Measurements from ENCODE around the gene TTYH2. TPM values are rescaled to one million over a fixed set of nuclear protein-coding genes. Genes with fewer than 3 reads are reported as not detected.

TTYH2 gene
- polyA plus RNA-seq, 1 donor from 2014 or later = 0.58 TPM

- Mint-ChIP-seq H3K4me3 (no peak overlapping the region), H3K27ac (no peak overlapping the region), H3K4me1 (peaks cover 0 to 7% (median 4%) of the 10 kb centered on the region in 3 donors), H3K9me3 (peaks cover 0 to 1% (median 0%) of the 10 kb centered on the region in 3 donors), H3K36me3 (no peaks in the 10 kb centered on the region), H3K27me3 (peaks cover 6% of the 10 kb centered on the region)
These were observed 69.4 kb downstream of the TTYH2 start for GRCh38 chr17:74282587-74283370.

GRCh38 chr17:74283371-74283673 lies 70.0 kb downstream of the TTYH2 start:
- Mint-ChIP-seq H3K9me3 (peaks cover 0 to 1% (median 0%) of the 10 kb centered on the region in 3 donors), H3K27ac (no peak overlapping the region), H3K36me3 (no peaks in the 10 kb centered on the region), H3K4me3 (no peak overlapping the region), H3K27me3 (peaks cover 6% of the 10 kb centered on the region), H3K4me1 (peaks cover 0 to 7% (median 4%) of the 10 kb centered on the region in 3 donors)

GRCh38 chr17:74287031-74287602 lies 73.7 kb downstream of the TTYH2 start:
- no peak overlapping the region for H3K27ac Mint-ChIP-seq
- H3K9me3 Mint-ChIP-seq = peaks cover 0 to 1% (median 0%) of the 10 kb centered on the region in 3 donors
- H3K27me3 Mint-ChIP-seq = peaks cover 10% of the 10 kb centered on the region
- H3K4me1 Mint-ChIP-seq = peaks cover 0 to 4% (median 2%) of the 10 kb centered on the region in 3 donors
- no peaks in the 10 kb centered on the region for H3K36me3 Mint-ChIP-seq
- H3K4me3 Mint-ChIP-seq = no peak overlapping the region

GRCh38 chr17:74288785-74289184 lies 75.4 kb downstream of the TTYH2 start:
- no peak overlapping the region for H3K4me3 Mint-ChIP-seq
- no peaks in the 10 kb centered on the region for H3K9me3 Mint-ChIP-seq
- peaks cover 2% of the 10 kb centered on the region for H3K36me3 Mint-ChIP-seq
- peaks cover 10% of the 10 kb centered on the region for H3K27me3 Mint-ChIP-seq
- H3K4me1 Mint-ChIP-seq = peaks cover 0 to 2% (median 0%) of the 10 kb centered on the region in 3 donors
- peak overlapping the region in 1 of 3 donors; percentile 14 for H3K27ac Mint-ChIP-seq

GRCh38 chr17:74289688-74290087 lies 76.3 kb downstream of the TTYH2 start:
- Mint-ChIP-seq H3K4me3 (no peak overlapping the region), H3K27me3 (peaks cover 6% of the 10 kb centered on the region), H3K36me3 (peaks cover 2% of the 10 kb centered on the region), H3K4me1 (peaks cover 0 to 2% (median 0%) of the 10 kb centered on the region in 3 donors), H3K9me3 (peaks cover 0 to under 1% (median 0%) of the 10 kb centered on the region in 3 donors), H3K27ac (no peak overlapping the region)

- Mint-ChIP-seq H3K27ac (no peak overlapping the region), H3K4me1 (no peaks in the 10 kb centered on the region), H3K36me3 (peaks cover 2% of the 10 kb centered on the region), H3K27me3 (peaks cover 4% of the 10 kb centered on the region), H3K4me3 (no peak overlapping the region), H3K9me3 (peaks cover 0 to 2% (median 0%) of the 10 kb centered on the region in 3 donors)
These were observed 77.0 kb downstream of the TTYH2 start for GRCh38 chr17:74290340-74290739.

DNA sequence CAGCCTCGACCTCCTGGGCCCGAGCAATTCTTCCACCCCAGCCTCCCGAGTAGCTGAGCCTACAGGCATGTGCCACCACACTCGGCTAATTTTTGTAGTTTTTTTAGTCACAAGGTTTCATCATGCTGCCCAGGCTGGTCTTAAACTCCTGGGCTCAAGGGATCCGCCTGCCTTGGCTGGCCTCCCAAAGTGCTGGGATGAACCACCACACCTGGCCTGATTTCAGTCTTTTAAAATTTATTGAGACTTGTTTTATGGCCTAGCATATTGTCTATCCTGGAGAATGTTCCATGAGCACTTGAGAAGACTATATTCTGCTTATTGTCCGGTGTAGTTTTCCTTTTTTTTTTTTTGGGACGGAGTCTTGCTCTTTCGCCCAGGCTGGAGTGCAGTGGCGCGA lies 79.1 kb downstream of the TTYH2 start:
- Mint-ChIP-seq H3K27me3 (peaks cover 8% of the 10 kb centered on the region), H3K4me3 (no peak overlapping the region), H3K36me3 (peaks cover 2% of the 10 kb centered on the region), H3K4me1 (no peaks in the 10 kb centered on the region), H3K27ac (no peak overlapping the region), H3K9me3 (peaks cover 0 to 2% (median 0%) of the 10 kb centered on the region in 3 donors)

GRCh38 chr17:74295625-74296547 lies 82.5 kb downstream of the TTYH2 start:
- no peak overlapping the region for H3K4me3 Mint-ChIP-seq
- H3K4me1 Mint-ChIP-seq = no peaks in the 10 kb centered on the region
- H3K27me3 Mint-ChIP-seq = peaks cover 8% of the 10 kb centered on the region
- peaks cover 0 to 2% (median 1%) of the 10 kb centered on the region in 3 donors for H3K9me3 Mint-ChIP-seq
- H3K36me3 Mint-ChIP-seq = peaks cover 2% of the 10 kb centered on the region
- H3K27ac Mint-ChIP-seq = no peak overlapping the region

- no peak overlapping the region for H3K4me3 Mint-ChIP-seq
- no peak overlapping the region for H3K27ac Mint-ChIP-seq
- no peaks in the 10 kb centered on the region for H3K4me1 Mint-ChIP-seq
- peaks cover 2% of the 10 kb centered on the region for H3K36me3 Mint-ChIP-seq
- H3K27me3 Mint-ChIP-seq = peaks cover 11% of the 10 kb centered on the region
- H3K9me3 Mint-ChIP-seq = peaks cover 0 to 2% (median 1%) of the 10 kb centered on the region in 3 donors
These were observed 83.2 kb downstream of the TTYH2 start for GRCh38 chr17:74296548-74296936.

- H3K9me3 Mint-ChIP-seq = peaks cover 0 to 2% (median 1%) of the 10 kb centered on the region in 3 donors
- H3K27ac Mint-ChIP-seq = peak overlapping the region in 1 of 3 donors; percentile 57
- H3K4me3 Mint-ChIP-seq = no peak overlapping the region
These were observed 84.6 kb downstream of the TTYH2 start for GRCh38 chr17:74297941-74298340.

GRCh38 chr17:74298778-74299177 lies 85.4 kb downstream of the TTYH2 start:
- Mint-ChIP-seq H3K27ac (no peak overlapping the region), H3K36me3 (no peaks in the 10 kb centered on the region), H3K9me3 (peaks cover 0 to 2% (median 1%) of the 10 kb centered on the region in 3 donors), H3K27me3 (peaks cover 11% of the 10 kb centered on the region), H3K4me3 (no peak overlapping the region), H3K4me1 (no peaks in the 10 kb centered on the region)

More at GRCh38 chr17:74297941-74298340, 84.6 kb downstream of the TTYH2 start:
- Mint-ChIP-seq H3K27me3 (peaks cover 11% of the 10 kb centered on the region), H3K4me1 (no peaks in the 10 kb centered on the region), H3K36me3 (peaks cover 2% of the 10 kb centered on the region)

DNA sequence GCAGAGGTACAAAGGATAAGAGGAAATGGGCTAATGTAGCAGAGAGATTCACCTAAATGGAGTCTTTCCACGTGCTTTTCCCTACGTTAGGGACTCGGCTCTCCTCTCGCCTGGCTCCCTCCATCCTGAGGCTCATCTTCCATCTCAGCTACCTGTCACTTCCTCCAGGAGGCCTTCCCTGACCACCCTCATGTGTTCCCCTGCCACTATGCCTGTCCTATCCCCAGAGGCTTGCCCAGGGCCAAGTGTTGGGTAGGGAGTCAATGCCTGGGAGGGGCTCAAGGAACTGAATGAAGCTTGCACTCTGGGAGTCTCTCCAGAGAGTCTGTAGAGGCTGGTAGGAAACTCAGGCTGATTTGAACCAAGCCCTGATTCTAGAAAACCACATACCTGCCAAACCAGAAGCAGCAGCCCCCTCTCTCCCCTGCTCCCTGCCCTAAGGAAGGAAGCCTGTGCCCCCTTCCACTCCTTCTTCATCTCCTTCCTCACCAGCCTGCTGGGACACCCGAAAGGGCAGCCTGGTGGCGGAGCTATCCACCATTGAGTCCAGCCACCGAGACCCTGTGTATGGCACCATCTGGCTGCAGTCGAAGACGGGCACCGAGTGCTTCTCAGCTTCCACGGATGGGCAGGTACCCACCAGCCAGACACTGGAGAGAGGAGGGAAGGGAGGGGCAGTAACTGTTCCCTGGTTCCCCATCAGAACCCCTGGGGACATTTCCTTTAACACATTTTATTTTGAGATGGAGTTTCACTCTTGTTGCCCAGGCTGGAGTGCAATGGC lies 86.0 kb downstream of the TTYH2 start:
- H3K9me3 Mint-ChIP-seq = peaks cover 0 to 2% (median 1%) of the 10 kb centered on the region in 3 donors
- H3K4me1 Mint-ChIP-seq = no peaks in the 10 kb centered on the region
- peaks cover 11% of the 10 kb centered on the region for H3K27me3 Mint-ChIP-seq
- no peak overlapping the region for H3K4me3 Mint-ChIP-seq
- H3K36me3 Mint-ChIP-seq = no peaks in the 10 kb centered on the region
- H3K27ac Mint-ChIP-seq = peak overlapping the region in 1 of 3 donors; percentile 50

- Mint-ChIP-seq H3K36me3 (no peaks in the 10 kb centered on the region), H3K27me3 (peaks cover 9% of the 10 kb centered on the region), H3K9me3 (no peaks in the 10 kb centered on the region), H3K27ac (no peak overlapping the region), H3K4me1 (no peaks in the 10 kb centered on the region), H3K4me3 (no peak overlapping the region)
These were observed 89.9 kb downstream of the TTYH2 start for GRCh38 chr17:74303305-74303704.

GRCh38 chr17:74304184-74304583 lies 90.8 kb downstream of the TTYH2 start:
- Mint-ChIP-seq H3K36me3 (no peaks in the 10 kb centered on the region), H3K27ac (no peak overlapping the region), H3K27me3 (peaks cover 9% of the 10 kb centered on the region), H3K4me1 (no peaks in the 10 kb centered on the region), H3K9me3 (no peaks in the 10 kb centered on the region), H3K4me3 (no peak overlapping the region)
